GM19351 (cell line): Measurements from ENCODE around the gene TNFRSF17.
"Not testable (repeated sequence)": the region's sequence is repeated elsewhere in the genome, so short reads cannot be mapped to it uniquely, and the experiment has no call there.

Source experiments
- ATAC-seq: cut with Tn5 transposase; IDR thresholded peaks from one replicate; pipeline ENCODE4 v1.9.1; 2021; ENCODE audit warnings: mild to moderate bottlenecking, moderate library complexity; ENCODE audit not compliant: unreplicated experiment

TNFRSF17 gene

DNA sequence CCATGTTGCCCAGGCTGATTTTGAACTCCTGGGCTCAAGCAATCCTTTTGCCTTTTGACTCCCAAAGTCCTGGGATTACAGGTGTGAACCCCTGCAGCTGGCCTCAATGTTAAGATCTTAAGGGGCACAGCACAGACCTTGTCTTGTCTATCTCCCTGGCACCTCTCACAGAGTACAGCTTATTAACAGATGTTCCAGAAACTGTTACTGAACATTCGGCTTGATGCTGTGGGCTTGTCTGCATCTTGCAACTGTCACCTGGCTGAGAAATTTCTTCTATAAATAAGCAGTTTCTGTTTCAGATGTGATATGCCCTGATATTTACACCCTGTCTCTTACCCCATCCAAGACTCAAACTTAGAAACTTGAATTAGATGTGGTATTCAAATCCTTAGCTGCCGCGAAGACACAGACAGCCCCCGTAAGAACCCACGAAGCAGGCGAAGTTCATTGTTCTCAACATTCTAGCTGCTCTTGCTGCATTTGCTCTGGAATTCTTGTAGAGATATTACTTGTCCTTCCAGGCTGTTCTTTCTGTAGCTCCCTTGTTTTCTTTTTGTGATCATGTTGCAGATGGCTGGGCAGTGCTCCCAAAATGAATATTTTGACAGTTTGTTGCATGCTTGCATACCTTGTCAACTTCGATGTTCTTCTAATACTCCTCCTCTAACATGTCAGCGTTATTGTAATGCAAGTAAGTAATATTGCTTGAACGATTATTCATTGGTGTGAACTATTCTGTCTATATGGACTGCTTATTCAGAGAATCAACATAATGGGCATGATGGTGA lies at the start of gene TNFRSF17:
Gene TNFRSF17 (plus strand): TSS at position 450 of the 791 bp plus-strand sequence. CDS start 115 bp downstream, at position 565.
- peak; percentile 74 for ATAC-seq

DNA sequence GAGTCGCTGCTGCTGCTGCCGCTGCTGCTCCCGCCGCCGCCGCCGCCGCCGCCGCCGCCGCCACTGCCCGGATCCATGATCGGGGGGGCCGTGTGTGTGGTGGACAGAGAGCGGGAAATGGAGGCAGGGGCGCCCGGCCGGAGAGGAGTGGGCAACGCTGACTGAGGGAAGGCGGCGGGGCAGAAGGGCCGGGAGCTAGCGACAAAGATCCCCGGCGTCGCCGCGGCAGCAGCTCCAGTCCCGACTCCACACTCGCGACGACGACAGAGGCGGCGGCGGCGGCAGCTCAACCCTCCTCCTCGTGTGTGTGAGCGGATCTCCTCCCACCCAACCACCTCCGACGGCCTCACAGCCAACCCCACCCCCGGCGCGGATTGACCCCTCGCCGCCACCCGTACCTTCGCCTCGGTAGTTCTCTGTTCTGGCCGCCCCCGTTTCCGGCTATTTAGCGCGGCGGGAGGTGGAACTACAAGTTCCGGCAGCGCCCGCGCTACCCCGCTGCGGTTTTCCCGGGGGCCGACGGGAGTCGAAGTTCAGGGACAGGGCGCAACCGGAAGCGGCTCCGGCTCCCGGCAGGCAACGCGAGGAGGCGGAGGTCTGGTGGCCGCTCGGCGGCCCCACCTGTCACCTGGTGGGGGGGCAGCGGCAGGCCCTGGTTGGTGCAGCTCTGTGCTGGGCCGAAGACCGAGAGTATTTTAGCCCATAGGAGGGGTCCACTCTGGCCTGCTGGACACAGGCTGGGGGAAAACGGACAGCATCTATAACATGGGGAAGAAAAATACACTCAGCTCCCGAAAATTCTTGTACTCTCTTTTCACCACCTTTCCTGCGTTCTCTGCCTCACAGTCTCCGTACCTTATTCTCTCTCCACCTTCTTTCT lies 49.1 kb upstream of the TNFRSF17 start, which contains the start of gene GSPT1:
Gene GSPT1 (minus strand): TSS at position 313 of the 880 bp plus-strand sequence. CDS start 236 bp downstream, at position 77.
- ATAC-seq = peak; percentile 78

DNA sequence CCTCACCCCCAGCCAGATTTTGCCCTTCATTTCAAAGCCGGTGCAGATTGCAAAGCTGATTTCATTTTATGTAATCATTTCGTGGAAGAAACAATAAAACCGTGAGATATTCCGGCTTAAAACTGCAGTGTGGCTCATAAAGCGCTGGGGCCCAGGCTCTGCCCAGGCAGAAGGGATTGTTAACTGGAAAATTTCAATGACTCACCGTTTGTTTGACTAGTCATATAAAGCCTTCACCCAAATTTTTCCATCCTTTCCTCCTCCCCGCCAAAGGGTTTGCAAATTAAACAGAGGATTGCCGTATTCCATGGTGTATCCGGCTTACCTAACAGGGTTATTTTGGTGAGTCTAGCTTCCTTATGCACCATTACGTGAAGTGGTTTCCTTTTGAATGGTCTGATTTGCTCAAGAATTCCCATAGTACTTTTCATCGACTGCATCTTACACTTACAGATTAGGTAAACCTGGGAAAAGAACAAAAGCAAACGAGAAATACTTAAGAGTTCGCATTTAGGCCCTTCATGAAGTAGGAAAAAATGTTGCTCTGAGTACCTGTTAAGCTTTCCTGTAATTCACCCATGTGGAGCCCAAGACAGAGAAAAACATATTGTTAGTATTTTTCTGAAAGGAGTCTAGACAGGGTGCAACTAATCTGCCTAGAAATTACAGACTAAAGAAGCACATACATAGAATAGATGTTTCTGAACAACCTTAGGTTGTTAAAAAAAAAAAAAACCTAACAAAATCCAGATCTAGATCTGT lies 48.3 kb upstream of the TNFRSF17 start:
- no peak for ATAC-seq

GRCh38 chr16:11924046-11924445 lies 41.0 kb upstream of the TNFRSF17 start:
- not testable (repeated sequence) for ATAC-seq

GRCh38 chr16:11927350-11927749 lies 37.7 kb upstream of the TNFRSF17 start:
- ATAC-seq = not testable (repeated sequence)

DNA sequence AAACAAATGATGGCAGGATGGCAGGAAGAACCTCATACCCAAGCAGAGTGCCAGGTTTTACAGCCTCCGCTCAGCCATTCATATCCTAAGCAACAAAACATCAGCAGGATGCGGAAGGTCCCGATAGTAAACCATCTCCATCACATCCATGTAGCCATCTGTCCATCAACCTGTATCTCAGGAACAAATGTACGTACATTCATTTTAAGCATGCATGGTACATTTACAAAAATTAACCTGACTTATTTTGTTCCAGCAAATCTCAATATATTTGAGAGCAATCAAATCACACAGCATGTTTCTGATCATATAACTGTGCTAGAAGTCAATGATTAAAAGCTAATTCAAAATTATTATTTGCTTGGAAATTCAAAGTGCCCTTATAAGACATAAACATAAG lies 23.1 kb upstream of the TNFRSF17 start, which contains the start of gene NPIPB2:
Gene NPIPB2 (minus strand): TSS at position 101 of the 400 bp plus-strand sequence. CDS start 0 bp downstream, at position 101.
- not testable (repeated sequence) for ATAC-seq

- ATAC-seq = no peak
Observed at GRCh38 chr16:11946433-11946832, 18.6 kb upstream of the TNFRSF17 start.

GRCh38 chr16:11948819-11949218 lies 16.2 kb upstream of the TNFRSF17 start:
- ATAC-seq = no peak

DNA sequence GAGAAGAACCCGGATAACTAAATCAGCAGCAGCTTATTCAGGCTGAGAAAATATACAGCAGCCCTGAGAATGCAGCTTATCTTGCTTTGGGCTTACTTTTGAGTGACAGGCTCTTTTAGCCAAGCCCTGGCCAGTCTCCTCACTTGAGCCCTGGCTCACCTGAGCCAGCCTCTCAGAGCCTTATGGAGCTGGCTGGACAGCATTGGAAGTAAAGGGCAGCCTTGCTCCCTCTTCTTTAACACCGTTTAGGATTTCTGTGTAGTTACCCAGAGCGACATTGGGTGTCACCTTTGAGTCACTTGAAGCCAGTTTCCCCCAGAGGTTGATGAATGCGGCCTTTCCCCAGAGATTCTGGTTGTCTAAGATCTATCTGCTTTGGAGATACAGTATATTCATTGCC lies 15.5 kb upstream of the TNFRSF17 start:
- peak; percentile 83 for ATAC-seq

DNA sequence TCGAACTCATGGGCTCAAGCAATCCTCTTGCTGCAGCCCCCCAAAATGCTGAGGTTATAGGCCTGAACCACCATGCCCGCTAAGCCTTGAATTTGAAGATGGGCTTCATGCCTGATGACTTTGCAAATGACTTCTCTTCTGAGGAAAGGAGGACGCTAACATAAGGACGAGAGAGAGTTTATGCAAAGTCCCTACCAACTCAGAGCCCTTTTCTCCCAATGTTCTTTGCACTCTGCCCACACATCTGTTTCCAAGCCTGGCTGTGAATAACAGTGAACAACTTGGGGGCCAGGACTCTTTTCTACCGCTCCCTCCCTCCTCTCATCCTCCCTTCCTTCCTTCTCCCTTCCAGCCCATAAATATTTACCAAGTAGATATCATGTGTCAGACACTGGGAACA lies 14.6 kb upstream of the TNFRSF17 start:
- ATAC-seq = no peak

DNA sequence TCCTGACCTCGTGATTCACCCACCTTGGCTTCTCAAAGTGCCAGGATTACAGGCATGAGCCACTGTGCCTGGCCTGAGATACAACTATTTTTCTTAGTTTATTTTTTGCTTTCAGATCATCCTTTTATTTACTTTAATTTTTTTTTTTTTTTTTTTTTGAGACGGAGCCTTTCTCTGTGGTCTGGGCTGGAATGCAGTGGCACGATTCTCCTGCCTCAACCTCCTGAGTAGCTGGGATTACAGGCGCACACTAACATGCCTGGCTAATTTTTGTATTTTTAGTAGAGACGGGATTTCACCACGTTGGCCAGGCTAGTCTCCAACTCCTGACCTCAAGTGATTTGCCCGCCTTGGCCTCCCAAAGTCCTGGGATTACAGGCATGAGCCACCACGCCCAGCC lies 11.4 kb upstream of the TNFRSF17 start:
- not testable (repeated sequence) for ATAC-seq

DNA sequence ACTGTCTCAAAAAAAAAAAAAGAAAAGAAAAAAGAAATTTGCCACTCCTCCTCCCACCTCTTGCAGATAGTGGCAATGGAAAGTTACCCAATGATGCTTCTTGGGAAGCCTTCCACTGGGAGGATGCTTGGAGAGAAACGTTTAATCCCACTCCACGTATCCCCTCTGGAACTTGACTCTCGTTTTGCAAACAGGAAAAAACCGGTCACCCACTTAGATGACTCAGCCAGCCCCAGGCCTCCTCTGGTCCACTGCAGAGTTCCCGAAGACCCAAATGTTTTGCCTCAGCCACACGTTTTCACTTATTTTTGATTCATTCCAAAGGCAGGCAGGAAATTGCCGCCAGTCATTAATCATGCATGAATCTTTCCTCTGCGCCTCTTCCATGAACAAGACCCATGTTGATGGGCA lies 9.3 kb upstream of the TNFRSF17 start:
- ATAC-seq = no peak

- ATAC-seq = no peak
Observed at GRCh38 chr16:11956558-11956957, 8.5 kb upstream of the TNFRSF17 start.

DNA sequence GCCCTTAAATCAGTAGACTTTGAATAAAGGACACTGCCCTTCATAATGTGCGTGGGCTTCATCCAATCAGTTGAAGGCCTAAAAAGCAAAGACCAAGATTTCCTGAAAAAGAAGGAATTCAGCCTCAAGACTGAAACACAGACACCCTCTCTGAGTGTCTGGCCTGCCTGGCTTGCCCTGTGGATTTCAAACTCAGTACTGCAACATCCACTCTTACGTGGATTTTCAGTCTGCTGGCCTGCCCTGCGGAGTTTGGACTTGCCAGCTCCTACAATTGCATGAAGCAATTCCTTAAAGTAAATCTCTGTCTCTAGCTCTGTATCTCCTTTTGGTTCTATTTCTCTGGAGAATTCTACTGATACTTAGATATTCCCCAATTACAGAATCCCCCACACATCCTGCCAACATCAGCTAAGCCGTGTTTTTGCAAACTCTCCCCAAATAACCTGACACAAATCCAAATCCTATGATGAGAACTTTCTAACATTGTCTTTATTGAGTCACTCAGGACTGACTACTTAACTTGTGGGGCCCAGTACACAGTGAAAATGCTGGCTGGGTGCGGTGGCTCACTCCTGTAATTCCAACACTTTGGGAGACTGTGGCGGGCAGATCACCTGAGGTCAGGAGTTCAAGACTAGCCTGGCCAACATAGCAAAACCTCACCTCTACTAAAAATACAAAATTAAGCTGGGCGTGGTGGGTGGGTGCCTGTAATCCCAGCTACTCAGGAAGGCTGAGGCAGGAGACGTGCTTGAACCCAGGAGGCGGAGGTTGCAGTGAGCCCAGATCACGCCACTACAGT lies 7.2 kb upstream of the TNFRSF17 start:
- ATAC-seq = no peak

DNA sequence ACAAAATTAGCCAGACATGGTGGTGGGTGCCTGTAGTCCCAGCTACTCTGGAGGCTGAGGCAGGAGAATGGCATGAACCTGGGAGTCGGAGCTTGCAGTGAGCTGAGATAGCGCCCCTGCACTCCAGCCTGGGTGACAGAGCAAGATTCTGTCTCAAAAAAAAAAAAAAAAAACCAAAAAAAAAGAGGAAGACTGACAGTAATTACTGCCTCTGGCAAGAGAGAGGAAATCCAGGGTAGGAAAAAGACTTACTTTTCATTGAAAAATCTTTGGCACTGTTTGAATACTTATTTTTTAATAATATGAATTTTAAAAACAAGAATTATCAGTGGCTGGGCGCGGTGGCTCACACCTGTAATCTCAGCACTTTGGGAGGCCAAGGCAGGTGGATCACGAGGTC lies 2.6 kb upstream of the TNFRSF17 start:
- not testable (repeated sequence) for ATAC-seq

DNA sequence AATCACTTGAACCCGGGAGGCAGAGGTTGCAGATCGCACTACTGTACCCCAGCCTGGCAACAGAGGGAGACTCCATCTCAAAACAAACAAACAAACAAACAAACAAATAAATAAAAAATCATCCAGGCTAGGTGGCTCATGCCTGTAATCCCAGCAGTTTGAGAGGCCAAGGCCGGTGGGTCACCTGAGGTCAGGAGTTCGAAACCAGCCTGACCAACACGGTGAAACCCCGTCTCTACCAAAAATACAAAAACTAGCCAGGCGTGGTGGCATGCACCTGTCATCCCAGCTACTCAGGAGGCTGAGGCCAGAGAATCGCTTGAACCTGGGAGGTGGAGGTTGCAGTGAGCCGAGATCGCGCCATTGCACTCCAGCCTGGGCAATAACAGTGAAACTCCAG lies 2.0 kb upstream of the TNFRSF17 start:
- ATAC-seq = not testable (repeated sequence)

DNA sequence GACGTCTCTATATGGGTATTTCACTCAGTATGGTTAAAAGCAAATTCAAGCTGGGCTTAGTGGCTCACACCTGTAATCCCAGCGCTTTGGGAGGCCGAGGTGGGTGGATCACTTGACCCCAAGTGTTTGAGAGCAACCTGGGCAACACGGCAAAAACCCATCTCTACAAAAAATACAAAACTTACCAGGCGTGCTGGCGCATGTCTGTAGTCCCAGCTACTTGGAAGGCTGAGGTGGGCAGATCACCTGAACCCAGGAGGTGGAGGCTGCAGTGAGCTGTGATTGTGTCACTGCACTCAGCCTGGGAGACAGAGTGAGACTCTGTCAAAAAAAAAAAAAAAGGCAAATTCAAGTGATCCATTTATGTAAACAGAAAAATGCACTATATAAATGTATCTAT lies 1.3 kb upstream of the TNFRSF17 start:
- no peak for ATAC-seq

DNA sequence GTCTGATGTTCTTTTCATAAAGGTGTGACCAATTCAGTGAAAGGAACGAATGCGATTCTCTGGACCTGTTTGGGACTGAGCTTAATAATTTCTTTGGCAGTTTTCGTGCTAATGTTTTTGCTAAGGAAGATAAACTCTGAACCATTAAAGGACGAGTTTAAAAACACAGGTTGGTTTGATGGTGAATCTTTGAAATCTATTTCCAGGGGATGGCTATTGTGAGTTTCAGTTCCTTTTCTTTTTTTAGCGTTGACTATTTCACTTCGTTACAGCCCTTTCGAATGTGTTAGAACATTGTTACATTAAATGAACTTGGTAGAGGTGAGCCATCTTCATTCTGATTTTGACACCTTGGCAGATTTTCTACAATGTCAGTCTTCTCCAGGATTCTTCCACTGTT lies 1.2 kb downstream of the TNFRSF17 start:
- no peak for ATAC-seq

DNA sequence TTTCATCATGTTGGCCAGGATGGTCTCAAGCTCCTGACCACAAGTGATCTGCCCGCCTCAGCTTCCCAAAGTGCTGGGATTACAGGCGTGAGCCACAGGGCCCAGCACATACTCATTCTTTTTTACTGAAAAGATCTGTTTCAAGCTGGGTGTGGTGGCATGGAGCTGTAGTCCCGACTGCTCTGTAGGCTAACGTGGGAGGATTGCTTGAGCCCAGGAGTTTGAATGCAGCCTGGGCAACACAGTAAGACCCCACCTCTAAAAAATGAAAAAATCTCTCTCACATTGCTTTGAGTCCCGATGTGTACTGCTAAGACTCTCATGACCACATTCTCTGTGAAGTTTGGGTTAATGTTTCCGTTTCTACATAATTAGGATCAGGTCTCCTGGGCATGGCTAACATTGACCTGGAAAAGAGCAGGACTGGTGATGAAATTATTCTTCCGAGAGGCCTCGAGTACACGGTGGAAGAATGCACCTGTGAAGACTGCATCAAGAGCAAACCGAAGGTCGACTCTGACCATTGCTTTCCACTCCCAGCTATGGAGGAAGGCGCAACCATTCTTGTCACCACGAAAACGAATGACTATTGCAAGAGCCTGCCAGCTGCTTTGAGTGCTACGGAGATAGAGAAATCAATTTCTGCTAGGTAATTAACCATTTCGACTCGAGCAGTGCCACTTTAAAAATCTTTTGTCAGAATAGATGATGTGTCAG lies 2.3 kb downstream of the TNFRSF17 start:
- ATAC-seq = no peak
